Measurements from ENCODE around the gene ASAP2. TPM values are rescaled to one million over a fixed set of nuclear protein-coding genes. Genes with fewer than 3 reads are reported as not detected.
A peak's percentile ranks its signal among the peaks of the same experiment; 100 is the strongest.

Gene ASAP2
- total and polyA plus RNA-seq, 8 donors, result 21.1 to 41.8 (median 35.1) TPM

- Histone ChIP-seq H3K27ac (no peak overlapping the region), H3K27me3 (no peaks in the 10 kb centered on the region), H3K4me3 (no peak overlapping the region), H3K4me1 (no peaks in the 10 kb centered on the region), H3K9me3 (no peaks in the 10 kb centered on the region), H3K36me3 (no peaks in the 10 kb centered on the region)
- DNase-seq, result no peak
- intact Hi-C loops (cut with DNase I), result no loop called here
- TF ChIP-seq, protein P1, sequence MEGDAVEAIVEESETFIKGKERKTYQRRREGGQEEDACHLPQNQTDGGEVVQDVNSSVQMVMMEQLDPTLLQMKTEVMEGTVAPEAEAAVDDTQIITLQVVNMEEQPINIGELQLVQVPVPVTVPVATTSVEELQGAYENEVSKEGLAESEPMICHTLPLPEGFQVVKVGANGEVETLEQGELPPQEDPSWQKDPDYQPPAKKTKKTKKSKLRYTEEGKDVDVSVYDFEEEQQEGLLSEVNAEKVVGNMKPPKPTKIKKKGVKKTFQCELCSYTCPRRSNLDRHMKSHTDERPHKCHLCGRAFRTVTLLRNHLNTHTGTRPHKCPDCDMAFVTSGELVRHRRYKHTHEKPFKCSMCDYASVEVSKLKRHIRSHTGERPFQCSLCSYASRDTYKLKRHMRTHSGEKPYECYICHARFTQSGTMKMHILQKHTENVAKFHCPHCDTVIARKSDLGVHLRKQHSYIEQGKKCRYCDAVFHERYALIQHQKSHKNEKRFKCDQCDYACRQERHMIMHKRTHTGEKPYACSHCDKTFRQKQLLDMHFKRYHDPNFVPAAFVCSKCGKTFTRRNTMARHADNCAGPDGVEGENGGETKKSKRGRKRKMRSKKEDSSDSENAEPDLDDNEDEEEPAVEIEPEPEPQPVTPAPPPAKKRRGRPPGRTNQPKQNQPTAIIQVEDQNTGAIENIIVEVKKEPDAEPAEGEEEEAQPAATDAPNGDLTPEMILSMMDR (IDR thresholded peaks at IDR 0.05), result no peak
- peak; percentile 51 for ATAC-seq
These were observed 80.9 kb downstream of the ASAP2 start for GRCh38 chr2:9287400-9288045.

DNA sequence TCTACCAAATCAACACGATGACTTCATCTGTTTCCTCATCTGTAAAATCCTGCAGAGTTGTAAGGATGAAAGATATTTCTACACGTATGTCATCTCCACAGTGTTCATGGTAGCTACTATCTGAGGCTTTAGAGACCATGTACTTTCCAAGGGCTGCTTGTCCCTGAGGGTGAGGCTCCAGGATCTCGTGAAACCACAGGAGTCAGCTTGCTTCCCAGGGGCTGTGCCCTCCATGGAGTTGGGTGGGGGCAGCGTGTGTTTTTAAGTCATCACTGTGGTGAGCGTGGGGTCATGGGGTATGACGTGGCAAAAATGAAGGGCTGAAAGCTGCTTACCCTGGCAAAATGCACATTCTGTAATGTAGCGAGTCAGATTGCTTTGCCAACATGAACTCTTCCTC lies 81.6 kb downstream of the ASAP2 start:
- intact Hi-C loops (cut with DNase I), result no loop called here
- TF ChIP-seq, protein P1 (IDR thresholded peaks at IDR 0.05), result no peak
- DNase-seq (no peak), ATAC-seq (no peak)
- Histone ChIP-seq H3K4me3 (no peak overlapping the region), H3K27me3 (no peaks in the 10 kb centered on the region), H3K4me1 (no peaks in the 10 kb centered on the region), H3K27ac (no peak overlapping the region), H3K36me3 (no peaks in the 10 kb centered on the region), H3K9me3 (no peaks in the 10 kb centered on the region)

GRCh38 chr2:9288681-9289338 lies 82.2 kb downstream of the ASAP2 start:
- Histone ChIP-seq H3K9me3 (no peaks in the 10 kb centered on the region), H3K36me3 (no peaks in the 10 kb centered on the region), H3K4me3 (no peak overlapping the region), H3K27me3 (no peaks in the 10 kb centered on the region), H3K27ac (no peak overlapping the region), H3K4me1 (no peaks in the 10 kb centered on the region)
- no peak for DNase-seq
- TF ChIP-seq, protein P1 (IDR thresholded peaks at IDR 0.05), result no peak
- intact Hi-C loops (cut with DNase I), result no loop called here
- ATAC-seq, result no peak

GRCh38 chr2:9291331-9291730 lies 84.7 kb downstream of the ASAP2 start:
- Histone ChIP-seq H3K9me3 (no peaks in the 10 kb centered on the region), H3K4me3 (no peak overlapping the region), H3K36me3 (no peaks in the 10 kb centered on the region), H3K27ac (no peak overlapping the region), H3K27me3 (no peaks in the 10 kb centered on the region), H3K4me1 (no peaks in the 10 kb centered on the region)
- TF ChIP-seq, protein P1 (IDR thresholded peaks at IDR 0.05), result no peak
- ATAC-seq (no peak), DNase-seq (no peak)
- intact Hi-C loops (cut with DNase I), result no loop called here

DNA sequence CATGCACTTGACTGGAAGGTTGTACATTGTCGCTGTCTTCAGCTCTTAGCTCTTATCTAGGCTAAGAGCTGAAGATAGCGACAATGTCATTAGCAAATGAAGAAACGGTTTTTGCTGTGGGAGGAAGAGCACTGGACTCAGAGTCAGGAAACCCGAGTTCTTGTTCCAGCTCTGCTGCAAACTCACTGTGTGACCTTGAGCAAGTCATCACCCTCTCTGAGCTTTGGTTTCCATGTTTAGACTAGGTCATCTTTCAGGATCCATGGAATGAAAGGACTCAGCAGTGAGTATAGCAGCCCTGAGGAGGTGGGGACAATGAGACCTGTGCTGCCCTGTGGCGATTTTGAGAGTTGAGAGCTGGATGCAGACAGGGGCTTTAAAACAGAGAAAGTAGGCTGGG lies 85.3 kb downstream of the ASAP2 start:
- intact Hi-C loops (cut with DNase I), result no loop called here
- TF ChIP-seq, protein P1 (IDR thresholded peaks at IDR 0.05), result no peak
- no peaks in the 10 kb centered on the region for H3K9me3 ChIP-seq

More for the DNA sequence above, 85.3 kb downstream of the ASAP2 start:
- no peaks in the 10 kb centered on the region for H3K36me3 ChIP-seq
- ATAC-seq (no peak), DNase-seq (no peak)
- H3K4me3 ChIP-seq, result no peak overlapping the region
- no peaks in the 10 kb centered on the region for H3K27me3 ChIP-seq
- H3K27ac ChIP-seq, result no peak overlapping the region
- no peaks in the 10 kb centered on the region for H3K4me1 ChIP-seq

Data from left lung (tissue), 10 donors.